ENCODE data around the gene CCDC182. TPM values are rescaled to one million over a fixed set of nuclear protein-coding genes. Genes with fewer than 3 reads are reported as not detected.

Gene CCDC182
- not detected in 2 replicates for total RNA-seq

DNA sequence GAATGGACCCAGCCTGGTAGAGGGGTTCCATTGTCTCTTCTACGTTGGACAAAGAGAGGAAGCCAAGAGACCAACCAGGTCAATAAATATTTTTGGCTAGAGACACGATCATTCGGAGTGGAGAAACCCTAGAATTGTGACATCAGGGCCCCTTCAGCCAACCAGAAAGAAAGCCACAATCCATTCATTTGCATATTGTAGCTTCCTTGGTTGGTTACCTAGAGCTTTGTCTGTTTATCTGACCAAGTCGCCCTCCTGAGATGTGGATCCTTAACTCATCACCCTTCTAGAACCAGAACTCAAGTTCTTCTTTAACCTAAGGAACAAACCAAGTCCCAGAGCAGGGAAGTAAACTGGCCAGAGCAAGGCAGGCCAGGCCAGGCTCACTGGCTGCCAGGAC is at the start of gene CCDC182:
Gene CCDC182 (minus strand): TSS at position 58 of the 400 bp plus-strand sequence. CDS start 27 bp downstream, at position 31.

Other genes with a start within 250 kb of the CCDC182 start
- gene MRPS23, start 104.7 kb upstream of the CCDC182 start, total RNA-seq = 24.3 and 38.6 TPM in 2 replicates
- 5.8 and 6.0 TPM in 2 replicates for gene CUEDC1, start 210.1 kb upstream of the CCDC182 start, total RNA-seq
- gene VEZF1, start 243.0 kb upstream of the CCDC182 start, total RNA-seq = 21.9 and 26.0 TPM in 2 replicates

Measured in tracheal epithelial cell (primary cell).